Suprapubic skin (tissue), 3 donors: ENCODE results near the gene AGBL1.

ENCODE experiments used
- CTCF ChIP-seq, 2 donors: fragments of 200-600 bp in 1 of 2; fragments of 450-650 bp in 1 of 2; sonication (generic) in 1 of 2; IDR thresholded peaks; one replicate each; pipeline ENCODE4 v1.5.1; 2016 to 2019; ENCODE audit warnings: antibody characterized with exemption in 2 of 2, mild to moderate bottlenecking in 1 of 2, moderate library complexity in 1 of 2
- POLR2AphosphoS5 ChIP-seq, 3 donors: sonication (generic); formaldehyde crosslinking; IDR thresholded peaks; one replicate each; pipeline ENCODE4 v1.6.1; 2017; ENCODE audit warnings: antibody characterized with exemption in 3 of 3

GRCh38 chr15:86553108-86553507, 473.4 kb downstream of the AGBL1 start:
- no peak for TF ChIP-seq POLR2AphosphoS5 (IDR thresholded peaks at IDR 0.05)
- no peak for TF ChIP-seq CTCF (IDR thresholded peaks at IDR 0.05)
